GM04503 (cell line): ENCODE results near the gene TRMT1.
A peak's percentile ranks its signal among the peaks of the same experiment; 100 is the strongest.
"Not testable (repeated sequence)": the region's sequence is repeated elsewhere in the genome, so short reads cannot be mapped to it uniquely, and the experiment has no call there.

Source experiments
- DNase-seq: peaks from one replicate; pipeline ENCODE4 v3.0.0-alpha.2; 2012; ENCODE audit warnings: low read depth

TRMT1 gene

DNA sequence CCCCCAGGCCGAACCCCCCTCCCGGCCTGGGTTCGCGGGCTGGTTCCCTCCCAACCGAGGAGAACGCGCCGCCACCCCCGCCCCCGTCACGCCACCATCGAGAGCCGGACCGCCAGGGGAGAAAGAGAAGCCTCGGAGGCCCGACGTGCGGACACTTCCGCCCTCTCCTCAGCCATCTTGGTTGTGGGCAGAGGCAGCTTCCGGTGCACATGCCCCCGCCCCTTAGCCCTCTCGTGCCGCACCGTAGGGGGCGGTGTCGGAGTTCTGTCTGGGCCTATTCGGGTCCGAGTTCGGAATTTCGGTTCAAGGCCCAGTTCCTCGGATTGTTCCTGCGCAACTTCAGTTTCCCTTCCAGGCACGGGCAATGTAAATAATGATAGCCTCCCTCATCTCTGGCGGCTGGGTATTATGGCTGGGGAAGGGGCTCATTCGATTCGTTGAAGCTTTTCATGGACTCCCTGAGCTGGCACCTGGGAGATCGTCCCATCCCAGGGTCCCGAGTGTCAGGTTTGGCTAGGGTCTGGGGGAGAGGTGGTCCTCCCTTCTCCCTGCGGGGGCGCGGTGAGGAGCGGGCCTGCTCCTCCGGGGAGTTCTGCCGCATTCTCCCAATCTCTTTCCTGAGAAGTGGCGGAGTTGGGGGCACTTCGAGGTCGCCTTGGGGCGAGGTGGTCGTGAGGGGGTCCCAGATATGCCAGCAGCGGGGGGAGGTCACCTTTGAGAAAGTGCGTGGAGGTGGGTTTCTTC, 33.8 kb upstream of the TRMT1 start, which contains the start of the genes IER2 and STX10:
Gene IER2 (plus strand): TSS at position 225 of the 744 bp plus-strand sequence. CDS start 2,776 bp downstream, outside the sequence.
Gene STX10 (minus strand): TSS at position 189 of the 744 bp plus-strand sequence. CDS start 202 bp downstream, outside the sequence.
- peak; percentile 73 for DNase-seq

DNA sequence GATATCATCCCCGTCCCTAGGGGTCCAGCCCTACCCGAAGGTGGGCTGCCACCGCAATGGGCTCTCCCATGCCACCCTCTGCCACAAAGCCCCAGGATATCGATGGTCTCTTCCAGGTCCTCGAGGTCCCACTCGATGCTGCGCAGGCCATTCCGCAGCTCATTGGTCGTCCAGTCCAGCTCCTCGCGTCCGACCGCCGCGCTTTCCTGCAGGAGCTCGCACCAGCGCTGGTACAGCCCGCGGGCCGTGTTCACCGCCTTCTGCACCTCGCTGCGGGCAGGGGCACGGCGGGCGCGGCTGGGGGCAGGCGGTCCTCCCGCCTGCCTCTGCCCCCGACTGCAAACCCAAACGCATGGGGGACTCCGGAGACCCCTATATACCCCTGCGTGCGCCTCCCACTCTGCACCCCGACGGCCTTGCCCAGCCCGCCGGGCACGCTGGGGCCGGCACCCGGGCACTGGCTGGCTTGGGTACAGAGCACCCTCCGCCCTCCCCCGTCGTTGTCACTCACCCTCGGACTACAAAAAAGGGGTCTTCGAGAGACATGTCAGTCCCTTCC, 33.2 kb upstream of the TRMT1 start:
- DNase-seq = no peak

DNA sequence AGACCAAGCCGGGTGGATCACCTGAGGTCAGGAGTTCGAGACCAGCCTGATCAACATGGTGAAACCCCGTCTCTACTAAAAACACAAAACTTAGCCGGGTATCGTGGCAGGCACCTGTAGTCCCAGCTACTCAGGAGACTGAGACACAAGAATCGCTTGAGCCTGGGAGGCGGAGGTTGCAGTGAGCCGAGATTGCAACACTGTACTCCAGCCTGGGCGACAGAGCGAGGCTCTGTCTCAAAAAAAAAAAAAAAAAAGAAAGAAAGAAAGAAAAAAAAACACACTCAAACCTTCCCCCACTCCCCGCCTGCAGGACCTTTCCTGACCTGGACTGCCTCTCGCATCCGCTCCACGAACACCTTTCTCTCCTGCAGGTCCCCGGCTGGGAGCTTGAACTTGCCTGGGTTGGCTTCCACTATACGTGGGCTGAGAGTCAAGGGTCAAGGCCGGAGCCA, 32.7 kb upstream of the TRMT1 start:
- not testable (repeated sequence) for DNase-seq

DNA sequence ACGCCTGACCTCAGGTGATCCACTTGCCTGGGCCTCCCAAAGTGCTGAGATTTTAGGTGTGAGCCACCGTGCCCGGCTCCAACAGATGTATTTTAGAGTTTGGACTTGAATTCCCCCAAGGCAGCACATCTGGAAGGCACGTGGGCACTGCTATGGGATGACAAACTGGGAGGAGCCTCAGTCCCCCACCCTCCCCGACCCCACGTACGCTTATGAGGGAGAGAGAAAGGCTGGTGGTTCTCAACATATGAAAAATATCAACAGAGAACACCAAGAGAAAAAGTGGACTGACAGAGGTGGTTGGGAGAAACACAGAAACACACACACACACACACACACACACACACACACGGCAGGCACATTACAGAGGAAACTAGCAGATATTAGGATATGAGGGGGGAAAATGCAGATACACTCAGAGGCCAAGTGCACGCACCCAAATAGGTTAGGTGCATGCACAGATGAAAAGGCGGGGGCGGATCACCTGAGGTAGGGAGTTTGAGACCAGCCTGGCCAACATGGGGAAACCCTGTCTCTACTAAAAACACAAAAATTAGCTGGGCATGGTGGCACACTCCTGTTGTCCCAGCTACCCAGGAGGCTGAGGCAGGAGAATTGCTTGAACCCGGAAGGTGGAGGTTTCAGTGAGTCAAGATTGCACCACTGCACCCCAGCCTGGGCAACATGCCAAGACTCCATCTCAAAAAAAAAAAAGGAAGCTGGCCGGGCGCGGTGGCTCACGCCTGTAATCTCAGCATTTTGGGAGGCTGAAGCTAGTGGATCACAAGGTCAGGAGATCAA, 30.4 kb upstream of the TRMT1 start:
- no peak for DNase-seq

DNA sequence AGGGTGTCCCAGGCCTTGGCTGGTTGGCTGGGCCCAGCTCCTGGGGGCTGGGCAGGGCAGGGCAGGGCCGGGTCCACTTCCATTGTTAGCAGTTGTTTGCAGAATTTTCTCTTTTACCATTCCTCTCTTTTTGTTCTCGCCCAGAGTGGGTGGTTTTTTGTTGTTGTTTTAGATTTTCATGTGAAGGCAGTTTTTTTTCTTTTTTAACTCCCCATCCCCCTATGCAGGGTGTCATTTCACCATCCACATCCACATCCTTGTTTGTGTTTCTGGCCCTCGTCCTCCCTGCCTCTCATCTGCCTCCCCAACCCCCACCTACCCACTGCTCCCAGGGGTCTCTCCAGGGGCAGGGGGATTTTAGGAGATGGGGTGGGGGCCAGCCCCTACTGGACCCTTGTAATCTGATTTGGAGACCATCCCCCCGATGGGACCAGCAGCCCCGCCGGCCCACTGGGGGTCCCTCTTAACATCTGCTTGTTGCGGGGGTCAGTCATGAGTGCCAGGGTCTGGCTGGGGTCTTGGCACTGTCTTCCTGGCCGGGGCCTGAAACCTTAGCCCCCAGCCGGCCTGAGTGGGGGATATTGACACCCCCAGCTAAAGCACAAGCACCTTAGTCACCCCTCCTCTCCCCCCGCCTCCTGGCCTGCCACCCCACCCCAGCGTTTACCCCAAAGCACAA, 23.2 kb upstream of the TRMT1 start:
- DNase-seq = no peak

DNA sequence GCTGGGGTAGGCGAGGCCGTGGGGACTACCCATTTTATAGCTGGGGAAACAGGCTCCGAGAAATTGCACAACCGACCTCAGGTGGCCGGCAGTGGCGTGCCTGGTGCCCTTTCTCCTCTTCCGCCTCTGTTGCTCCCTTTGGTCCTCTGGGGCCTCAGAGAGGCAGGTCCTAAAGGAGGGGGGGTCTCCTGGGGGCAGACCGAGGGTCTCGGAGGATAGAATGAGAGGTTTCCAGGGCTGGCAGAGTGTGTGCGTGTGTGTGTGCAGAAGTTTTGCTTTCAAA, 22.3 kb upstream of the TRMT1 start:
- DNase-seq = no peak

DNA sequence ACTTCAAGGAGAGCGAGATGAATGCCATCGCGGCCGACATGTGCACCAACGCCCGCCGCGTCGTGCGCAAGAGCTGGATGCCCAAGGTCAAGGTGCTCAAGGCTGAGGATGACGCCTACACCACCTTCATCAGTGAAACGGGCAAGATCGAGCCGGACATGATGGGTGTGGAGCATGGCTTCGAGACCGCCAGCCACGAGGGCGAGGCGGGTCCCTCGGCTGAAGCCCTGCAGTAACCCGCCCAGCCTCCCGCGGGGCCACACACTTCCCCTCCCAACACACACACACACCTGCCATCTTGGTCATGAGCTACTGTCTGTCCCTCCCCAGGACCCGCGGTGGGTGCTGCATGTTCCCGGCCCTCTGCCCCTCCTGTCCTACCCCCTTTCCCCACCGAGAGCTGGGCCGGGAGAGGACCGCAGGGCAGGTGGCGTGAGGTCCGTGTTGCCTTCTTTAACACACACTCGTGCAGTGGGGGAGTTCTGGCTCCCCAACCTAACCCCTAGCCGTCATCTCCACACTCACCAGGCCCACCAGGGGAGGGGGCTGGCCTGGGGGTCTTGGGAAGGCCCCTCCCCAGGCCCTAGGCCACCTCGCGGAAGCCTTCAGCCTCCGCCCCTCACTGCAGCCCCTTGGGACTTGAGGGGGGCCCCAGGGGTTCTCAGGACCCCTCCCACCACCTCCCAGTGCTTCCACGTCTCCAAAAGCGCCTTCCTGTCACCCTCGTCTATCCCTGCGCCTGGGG, 21.8 kb upstream of the TRMT1 start:
- DNase-seq = no peak

DNA sequence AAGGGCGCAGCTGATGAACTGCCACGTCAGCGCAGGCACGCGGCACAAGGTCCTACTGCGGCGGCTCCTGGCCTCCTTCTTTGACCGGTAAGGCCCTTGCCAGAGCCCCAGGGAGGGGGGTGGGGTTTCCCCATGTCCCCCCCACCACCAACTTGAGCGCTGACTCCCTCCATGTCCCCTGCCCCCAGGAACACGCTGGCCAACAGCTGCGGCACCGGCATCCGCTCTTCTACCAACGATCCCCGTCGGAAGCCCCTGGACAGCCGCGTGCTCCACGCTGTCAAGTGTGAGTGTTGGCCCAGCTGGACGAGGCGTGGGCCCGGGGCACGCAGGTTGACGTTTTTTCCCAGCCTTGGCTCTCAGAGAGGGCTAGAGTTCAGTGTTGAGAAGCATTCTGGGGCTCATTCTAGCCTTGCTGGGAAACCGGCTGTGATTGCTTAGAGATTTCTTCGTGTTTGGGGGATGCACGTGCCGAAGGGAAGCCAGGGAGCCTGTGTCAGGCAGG, 20.8 kb upstream of the TRMT1 start:
- DNase-seq = no peak

DNA sequence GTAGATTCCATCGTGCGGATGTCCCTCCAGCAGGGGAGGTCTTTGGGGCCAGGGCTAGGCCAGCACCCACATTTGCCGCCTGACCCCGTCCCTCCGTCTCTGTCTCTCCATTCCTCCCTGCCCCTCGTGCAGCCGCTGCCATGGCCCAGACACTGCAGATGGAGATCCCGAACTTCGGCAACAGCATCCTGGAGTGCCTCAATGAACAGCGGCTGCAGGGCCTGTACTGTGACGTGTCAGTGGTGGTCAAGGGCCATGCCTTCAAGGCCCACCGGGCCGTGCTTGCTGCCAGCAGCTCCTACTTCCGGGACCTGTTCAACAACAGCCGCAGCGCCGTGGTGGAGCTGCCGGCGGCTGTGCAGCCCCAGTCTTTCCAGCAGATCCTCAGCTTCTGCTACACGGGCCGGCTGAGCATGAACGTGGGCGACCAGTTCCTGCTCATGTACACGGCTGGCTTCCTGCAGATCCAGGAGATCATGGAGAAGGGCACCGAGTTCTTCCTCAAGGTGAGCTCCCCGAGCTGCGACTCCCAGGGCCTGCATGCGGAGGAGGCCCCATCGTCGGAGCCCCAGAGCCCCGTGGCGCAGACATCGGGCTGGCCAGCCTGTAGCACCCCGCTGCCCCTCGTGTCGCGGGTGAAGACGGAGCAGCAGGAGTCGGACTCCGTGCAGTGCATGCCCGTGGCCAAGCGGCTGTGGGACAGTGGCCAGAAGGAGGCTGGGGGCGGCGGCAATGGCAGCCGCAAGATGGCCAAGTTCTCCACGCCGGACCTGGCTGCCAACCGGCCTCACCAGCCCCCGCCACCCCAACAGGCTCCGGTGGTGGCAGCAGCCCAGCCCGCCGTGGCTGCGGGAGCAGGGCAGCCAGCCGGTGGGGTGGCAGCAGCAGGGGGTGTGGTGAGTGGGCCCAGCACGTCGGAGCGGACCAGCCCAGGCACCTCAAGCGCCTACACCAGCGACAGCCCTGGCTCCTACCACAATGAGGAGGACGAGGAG, 18.8 kb upstream of the TRMT1 start:
- DNase-seq = no peak

DNA sequence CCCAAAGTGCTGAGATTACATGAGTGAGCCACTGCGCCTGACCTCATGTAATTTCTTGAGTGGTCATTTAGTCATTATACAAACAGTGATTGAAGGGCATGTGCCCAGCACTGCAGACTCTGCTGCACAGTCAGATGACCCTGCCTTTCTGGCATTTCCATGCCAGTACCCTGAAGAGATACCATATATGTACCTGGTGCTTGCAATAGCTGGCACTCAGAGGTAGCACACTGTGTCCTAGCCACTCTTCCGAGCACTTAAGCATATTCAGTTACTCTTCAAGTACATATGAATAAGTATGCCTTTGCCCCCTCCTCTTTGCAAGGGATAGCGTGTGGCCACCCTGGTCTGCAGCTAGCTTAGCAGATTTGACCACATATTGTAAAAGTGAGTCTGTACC, 18.1 kb upstream of the TRMT1 start:
- no peak for DNase-seq

DNA sequence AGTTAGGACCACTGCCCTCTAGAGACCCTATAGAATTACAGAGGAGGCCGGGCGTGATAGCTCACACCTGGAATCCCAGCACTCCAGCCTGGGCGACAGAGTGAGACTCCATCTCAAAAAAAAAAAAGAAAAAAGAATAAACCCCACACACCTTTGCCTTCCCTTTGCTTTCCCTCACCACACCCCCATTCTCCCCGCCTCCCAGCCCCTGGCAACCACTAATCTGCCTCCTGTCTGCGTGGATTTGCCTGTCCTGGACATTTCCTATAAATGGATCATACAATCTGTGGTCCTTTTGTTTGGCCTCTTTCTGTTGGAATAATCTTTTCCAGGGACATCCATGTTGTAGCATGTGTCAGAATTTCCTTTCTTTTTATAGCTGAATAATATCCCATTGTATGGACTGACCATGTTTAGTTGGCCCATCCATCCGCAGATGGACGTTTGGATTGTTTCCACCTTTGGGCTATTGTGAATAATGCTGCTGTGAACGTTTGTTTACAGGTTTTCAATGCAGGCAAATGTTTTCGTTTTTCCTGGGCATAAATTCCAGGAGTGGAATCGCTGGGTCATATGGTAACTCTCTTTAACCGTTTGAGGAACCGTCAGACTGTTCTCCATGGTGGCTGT, 16.8 kb upstream of the TRMT1 start:
- no peak for DNase-seq

DNA sequence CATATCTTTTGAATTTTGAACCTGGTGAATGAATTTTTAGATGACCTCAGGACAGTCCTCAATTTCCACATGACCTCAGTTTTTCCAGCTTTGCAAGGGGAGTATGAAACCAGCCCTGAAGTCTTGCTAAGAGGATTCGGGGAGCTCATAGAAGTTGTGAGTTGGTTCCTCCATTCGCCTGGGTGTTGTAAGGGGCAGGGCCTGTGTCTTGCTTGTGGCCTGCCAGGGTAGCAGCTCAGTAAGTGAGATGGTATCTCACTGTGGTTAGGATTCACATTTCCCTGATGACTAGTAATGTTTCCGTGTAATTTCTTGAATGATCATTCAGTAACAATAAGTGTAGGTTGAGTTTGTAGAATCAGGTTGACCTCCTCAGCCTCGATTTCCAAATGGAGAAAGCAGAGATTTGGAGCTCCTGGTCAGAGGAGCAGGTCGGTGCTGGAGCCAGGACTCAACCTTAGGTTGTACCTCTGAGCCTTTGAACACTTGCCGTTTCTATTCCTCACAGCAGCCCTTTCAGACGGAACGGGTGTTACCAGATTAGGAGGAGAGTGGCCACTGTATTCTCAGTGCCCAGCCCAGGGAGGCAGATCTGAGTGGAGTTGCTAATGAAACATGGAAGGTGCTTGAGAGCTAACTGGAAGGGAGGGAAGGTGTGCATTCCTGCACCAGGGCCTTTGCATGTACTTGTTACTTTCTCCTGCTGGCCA, 16.1 kb upstream of the TRMT1 start:
- no peak for DNase-seq

DNA sequence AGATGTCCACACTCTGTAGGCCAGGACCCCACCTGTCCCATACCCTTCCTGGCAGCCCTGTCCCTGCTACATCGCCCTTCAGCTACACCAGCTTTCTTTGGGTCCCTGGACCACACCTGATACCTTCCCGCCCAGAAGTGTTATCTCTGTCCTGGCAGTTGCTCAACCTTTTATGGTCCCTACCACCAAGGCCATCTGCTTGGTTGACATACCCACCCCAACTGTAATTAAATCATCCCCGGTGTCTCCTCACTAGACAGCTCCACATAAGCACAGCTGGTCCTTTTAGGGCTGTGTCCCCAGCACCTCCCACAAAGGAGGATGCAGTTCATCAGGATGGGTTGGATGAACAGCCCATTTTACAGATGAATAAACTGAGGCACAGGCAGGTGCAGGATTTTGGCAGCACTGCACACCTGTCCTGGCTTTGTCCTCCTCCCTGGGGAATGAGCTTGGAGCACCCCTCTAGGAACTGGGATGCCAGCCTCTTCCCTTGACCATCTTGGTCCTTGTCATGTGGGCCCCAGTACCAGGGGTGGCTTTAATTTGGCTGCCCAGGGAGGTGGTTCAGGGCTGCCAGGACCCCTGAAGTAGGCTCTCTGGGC, 14.4 kb upstream of the TRMT1 start:
- no peak for DNase-seq

DNA sequence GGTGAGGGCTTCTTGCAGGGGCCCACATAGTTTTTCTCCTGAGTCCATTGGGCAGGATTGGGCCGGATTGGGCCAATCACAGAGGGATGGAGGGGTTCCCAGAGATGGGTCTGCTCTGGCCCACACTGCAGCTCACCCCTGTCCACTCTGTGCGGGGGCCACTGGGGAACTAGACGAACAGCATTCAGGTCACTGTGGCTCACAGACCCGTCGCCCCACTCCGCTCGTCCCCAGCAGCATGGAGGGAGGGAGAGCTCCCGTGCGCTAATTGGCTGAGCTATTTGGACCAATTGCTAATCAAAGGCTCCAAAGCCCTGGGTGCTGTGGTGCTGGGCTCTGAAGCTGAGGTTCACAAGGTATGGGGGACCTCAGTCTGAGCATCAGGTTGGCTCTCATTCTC, 12.8 kb upstream of the TRMT1 start:
- no peak for DNase-seq

DNA sequence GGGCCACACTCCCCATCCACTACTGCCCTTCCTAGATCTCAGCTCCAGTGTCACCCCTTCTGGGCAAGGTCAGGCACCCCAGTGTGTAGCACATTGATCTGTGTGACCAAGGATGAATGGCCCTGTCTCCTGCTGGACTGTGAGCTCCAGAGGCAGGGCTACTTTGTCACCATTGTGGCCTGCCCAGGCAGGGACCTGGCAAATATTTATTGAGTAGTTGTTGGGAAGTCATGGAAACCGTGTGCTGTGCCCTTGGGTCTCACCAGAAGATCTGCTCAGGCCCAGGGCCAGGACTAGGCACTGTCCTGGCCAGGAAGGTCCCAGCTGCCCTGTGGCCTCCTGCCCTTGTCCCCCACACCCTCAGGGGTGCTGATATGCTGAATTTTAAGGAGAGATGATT, 12.0 kb upstream of the TRMT1 start:
- DNase-seq = no peak

DNA sequence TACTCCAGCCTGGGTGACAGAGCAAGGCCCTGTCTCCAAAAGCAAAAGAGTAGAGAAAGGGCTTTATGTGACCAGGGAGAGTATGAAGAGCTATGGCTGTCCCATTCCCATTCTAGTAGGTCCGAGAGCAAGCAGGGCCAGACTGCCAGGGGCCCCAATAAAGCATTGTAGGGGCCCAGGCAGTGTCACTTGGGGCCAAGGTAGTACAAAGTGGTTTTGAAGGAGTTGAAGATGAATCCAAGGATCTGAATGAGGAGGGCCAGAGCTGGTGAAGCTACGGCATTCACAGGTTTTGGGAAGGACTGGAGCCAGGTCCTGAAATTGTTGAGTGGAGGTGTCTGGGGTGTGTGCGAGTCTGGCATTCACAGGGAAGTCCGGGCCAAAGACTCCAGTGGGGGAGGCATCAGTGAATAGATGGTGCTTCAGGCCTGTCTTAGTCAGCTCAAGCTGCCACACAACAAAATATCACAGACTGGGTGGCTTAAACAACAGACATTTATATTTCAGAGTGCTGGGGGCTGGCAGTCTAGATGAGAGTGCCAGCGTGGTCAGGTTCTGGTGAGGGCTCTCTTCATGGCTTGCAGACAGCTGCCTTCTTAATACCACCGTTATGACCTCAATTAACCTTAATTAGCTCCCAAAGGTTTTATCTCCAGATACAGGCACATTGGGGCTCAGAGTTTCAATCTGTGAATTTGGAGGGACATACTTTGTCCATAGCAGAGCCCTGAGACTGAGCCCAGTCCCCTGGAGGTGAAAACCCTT, 11.5 kb upstream of the TRMT1 start:
- no peak for DNase-seq

DNA sequence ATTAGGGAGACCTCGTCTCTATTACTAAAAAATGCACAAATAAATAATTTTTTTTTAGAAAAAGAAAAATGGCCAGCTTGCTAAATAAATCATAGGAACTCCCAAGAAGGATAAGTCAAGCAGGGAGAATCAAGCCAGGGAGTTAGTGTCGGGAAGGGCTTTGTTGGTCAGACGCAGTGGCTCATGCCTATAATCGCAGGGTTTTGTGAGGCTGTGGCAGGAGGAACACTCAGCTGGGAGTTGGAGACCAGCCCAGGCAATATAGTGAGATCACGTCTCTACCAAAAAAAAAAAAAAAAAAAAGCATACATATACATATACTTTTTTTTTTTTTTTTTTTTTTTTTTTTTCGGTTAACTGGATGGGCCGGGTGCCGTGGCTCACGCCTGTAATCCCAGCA, 10.5 kb upstream of the TRMT1 start:
- no peak for DNase-seq
